GM21447 (cell line): ENCODE data around the gene HMGCR.

Source experiments
- ATAC-seq: cut with Tn5 transposase; IDR thresholded peaks from one replicate; pipeline ENCODE4 v1.9.1; 2021; ENCODE audit not compliant: unreplicated experiment

HMGCR gene

GRCh38 chr5:75340714-75341478 is 3.9 kb downstream of the HMGCR start:
- no peak for ATAC-seq

GRCh38 chr5:75341934-75342333 is 4.9 kb downstream of the HMGCR start:
- no peak for ATAC-seq

GRCh38 chr5:75342836-75343235 is 5.8 kb downstream of the HMGCR start:
- ATAC-seq: no peak

GRCh38 chr5:75348241-75348640 is 11.2 kb downstream of the HMGCR start:
- ATAC-seq: no peak

GRCh38 chr5:75349663-75350062 is 12.6 kb downstream of the HMGCR start:
- ATAC-seq: no peak

- no peak for ATAC-seq
These were observed 14.3 kb downstream of the HMGCR start for GRCh38 chr5:75351139-75351926.

GRCh38 chr5:75355236-75355635 is 18.2 kb downstream of the HMGCR start:
- no peak for ATAC-seq

- ATAC-seq: no peak
These were observed 19.7 kb downstream of the HMGCR start for GRCh38 chr5:75356719-75357118.

GRCh38 chr5:75358117-75358516 is 21.1 kb downstream of the HMGCR start:
- no peak for ATAC-seq

- ATAC-seq: no peak
These were observed 24.3 kb downstream of the HMGCR start for GRCh38 chr5:75361310-75361709.

GRCh38 chr5:75362474-75362975 is 25.5 kb downstream of the HMGCR start:
- ATAC-seq: no peak

- no peak for ATAC-seq
These were observed 26.1 kb downstream of the HMGCR start for GRCh38 chr5:75363111-75363510.

- ATAC-seq: no peak
These were observed 26.9 kb downstream of the HMGCR start for GRCh38 chr5:75363726-75364495.

GRCh38 chr5:75364571-75365280 is 27.7 kb downstream of the HMGCR start:
- ATAC-seq: no peak

GRCh38 chr5:75365740-75366139 is 28.7 kb downstream of the HMGCR start:
- ATAC-seq: no peak

- peak; percentile 65 for ATAC-seq
These were observed 29.8 kb downstream of the HMGCR start for GRCh38 chr5:75366787-75367186.

GRCh38 chr5:75367401-75367800 is 30.4 kb downstream of the HMGCR start:
- no peak for ATAC-seq

- no peak for ATAC-seq
These were observed 31.4 kb downstream of the HMGCR start for GRCh38 chr5:75368391-75368790.

GRCh38 chr5:75373862-75374261 is 36.8 kb downstream of the HMGCR start:
- no peak for ATAC-seq

GRCh38 chr5:75374394-75374814 is 37.4 kb downstream of the HMGCR start:
- ATAC-seq: no peak

- ATAC-seq: no peak
These were observed 38.4 kb downstream of the HMGCR start for GRCh38 chr5:75375414-75375813.
